Activated CD8-positive, alpha-beta memory T cell treated with anti-CD3 and anti-CD28 coated beads for 24 hours (primary cell): ENCODE measurements around the gene PIAS4.

Source experiments
- DNase-seq: peaks from one replicate; pipeline ENCODE4 v3.0.0-alpha.2; 2020

Gene PIAS4

DNA sequence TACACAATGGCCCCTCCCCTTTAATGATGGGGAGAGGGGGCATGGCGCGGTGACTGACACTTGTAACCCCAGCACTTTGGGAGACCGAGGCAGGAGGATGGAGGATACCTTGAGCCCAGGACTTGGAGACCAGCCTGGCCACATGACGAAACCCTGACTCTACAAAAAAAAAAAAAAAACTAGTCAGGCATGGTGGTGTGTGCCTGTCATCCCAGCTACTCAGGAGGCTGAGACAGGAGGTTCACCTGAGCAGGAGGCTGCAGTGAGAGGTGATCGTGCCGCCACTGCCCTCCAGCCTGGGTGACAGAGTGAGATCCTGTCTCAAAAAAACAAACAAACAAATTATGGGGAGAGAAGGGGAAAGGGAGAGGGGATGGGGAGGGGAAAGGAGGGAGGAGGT lies 72.9 kb downstream of the PIAS4 start:
- DNase-seq, result no peak

DNA sequence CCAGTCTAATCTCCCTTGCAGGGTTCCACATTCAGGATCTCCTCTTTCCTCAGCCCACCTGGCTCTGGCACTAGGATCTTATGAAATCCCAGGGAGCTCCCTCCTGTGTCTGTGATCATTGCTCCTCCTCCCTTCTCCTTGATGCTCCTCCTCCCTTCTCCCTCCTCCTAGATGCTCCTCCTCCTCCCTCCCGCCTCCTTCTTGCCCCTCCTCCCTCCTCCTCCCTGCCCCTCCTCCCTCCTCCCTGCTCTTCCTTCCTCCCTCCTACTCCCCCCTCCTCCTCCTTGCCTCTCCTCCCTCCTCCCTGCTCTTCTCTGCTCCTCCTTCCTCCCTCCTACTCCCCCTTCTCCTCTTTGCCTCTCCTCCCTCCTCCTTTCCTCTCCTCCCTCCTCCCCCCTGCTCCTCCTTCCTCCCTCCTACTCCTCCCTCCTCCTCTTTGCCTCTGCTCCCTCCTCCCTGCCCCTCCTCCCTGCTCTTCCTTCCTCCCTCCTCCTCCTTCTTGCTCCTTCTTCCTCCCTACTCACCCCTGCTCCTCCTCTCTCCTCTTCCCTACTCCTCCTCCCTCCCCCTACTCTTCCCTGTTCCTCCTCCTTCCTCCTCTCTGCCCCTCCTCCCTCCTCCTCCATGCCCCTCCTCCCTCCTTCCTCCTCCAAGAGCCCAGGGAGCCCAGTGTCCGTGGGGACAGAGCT lies 74.0 kb downstream of the PIAS4 start:
- no peak for DNase-seq

DNA sequence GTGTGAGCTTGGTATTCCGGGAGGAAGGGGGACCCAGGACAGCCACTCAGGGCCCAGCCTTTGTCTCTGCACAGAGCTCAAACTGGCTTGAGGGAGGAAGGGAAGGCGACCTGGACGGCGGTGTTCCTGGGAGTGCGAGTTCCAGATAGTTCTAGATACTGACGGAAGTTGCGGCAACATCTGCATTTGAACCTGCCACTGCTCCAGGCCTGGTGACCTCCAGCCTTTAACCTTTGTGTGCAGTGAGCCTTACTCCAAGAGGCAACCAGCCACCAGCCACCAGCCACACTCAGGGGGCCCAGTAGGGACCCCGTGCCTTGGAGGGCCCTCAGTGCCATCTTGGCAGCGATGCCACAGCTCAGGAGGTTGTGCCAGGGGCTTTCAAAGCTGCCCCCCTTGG lies 74.6 kb downstream of the PIAS4 start:
- no peak for DNase-seq

DNA sequence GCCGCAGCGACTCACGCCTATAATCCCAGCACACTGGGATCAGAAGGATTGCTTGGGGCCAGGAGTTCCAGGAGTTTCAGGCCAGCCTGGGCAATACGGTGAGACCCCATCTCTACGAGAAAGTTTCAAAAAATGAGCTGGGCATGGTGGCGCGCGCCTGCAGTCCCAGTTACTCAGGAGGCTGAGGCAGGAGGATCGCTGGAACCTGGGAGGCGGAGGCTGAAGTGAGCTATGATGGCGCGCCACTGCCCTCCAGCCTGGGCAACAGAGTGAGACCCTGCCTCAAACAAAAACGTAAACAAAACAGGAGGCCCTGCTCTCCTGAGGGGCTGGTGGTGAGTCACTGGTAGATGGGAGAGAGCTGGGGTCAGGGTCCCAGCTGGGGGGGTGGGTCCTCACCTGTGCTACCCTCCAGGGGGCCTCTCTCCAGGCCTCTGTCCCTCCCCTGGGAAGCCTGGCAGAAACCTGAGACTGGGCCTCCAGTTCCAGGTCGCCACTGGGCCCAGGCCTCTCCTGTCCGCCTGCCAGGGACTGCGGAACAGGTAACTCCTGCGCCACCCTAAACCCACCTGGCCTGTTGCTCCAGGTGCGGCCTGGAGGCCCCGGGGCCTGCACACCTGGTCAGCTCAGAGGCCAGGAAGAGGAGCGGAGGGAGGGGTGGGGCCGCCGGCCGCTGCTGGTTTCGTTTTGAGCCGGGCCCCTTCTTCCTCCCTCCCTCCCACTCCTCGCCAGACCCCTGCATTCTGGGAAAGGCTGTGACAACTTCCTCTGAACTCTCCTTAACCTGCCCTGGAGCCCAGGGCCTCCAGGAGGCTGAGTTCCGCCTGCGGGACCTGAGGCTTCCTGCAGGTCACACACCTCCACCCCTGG lies 76.4 kb downstream of the PIAS4 start:
- DNase-seq, result peak; percentile 72

- DNase-seq, result no peak
These were observed 77.0 kb downstream of the PIAS4 start for GRCh38 chr19:4084547-4084877.

DNA sequence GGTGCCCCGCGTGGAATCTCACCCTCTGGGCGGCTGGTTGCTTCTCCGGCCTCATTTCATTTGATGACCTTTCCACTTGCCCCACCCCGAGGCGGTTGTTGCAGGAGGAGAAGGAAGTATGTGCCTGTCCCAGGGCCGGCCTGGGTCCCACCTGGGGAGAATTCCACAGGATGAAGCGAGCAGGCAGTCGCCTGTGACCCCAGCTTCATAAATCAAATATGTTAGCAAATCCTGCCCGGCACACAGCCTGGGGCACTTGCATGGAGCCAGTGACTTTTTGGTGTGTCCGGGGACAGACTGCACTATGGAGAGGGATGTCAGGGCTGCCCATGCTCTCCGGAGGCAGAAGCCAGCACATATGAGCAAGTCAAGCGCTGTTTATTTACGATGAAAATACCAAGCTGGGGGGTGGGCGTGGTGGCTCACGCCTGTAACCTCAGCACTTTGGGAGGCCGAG lies 78.9 kb downstream of the PIAS4 start:
- no peak for DNase-seq

GRCh38 chr19:4087787-4088679 lies 80.5 kb downstream of the PIAS4 start:
- no peak for DNase-seq

DNA sequence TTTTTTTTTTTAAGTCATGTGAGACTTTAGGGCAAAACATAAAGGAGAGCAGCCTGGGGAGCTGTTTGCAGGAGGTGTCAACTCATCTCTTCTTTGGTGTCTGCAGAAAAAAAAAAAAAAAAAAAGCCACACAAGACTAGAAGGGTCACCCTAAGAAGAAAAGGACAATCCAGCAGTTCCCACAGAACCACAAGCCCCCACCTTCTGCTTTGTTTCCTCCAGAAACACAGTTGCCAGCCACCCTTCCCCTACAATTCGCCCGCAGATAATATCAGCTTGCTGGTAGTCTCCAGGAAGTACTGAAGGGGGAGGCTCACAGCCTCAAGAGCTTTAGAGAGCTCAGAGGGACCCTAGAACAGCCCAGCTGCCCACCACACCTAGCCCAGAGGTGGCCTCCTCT lies 81.4 kb downstream of the PIAS4 start:
- DNase-seq, result no peak
